IMR-90 (cell line): ENCODE data around the gene LBH. TPM values are rescaled to one million over a fixed set of nuclear protein-coding genes. Genes with fewer than 3 reads are reported as not detected.

Experiments
- ATAC-seq: fragments of 200-7000 bp; cut with Tn5 transposase; 2 replicates; pipeline ENCODE4 v1.9.1; 2020; ENCODE audit warnings: low read depth, mild to moderate bottlenecking, moderate library complexity
- BruUV-seq: library from RNA; stranded (reverse); fragments of 400-500 nt; replicated peaks from 2 replicates; lab custom pipeline; 2021; lab: Mats Ljungman, UMichigan
- CTCF ChIA-PET: fragments of 300-600 bp; formaldehyde crosslinking; extraction: SDS; loops from one replicate; lab custom pipeline; 2021; ENCODE audit warnings: antibody characterized with exemption; lab: Yijun Ruan, JAX
- POLR2A ChIA-PET: fragments of 300-600 bp; sonication (Branson Sonifier 250); formaldehyde crosslinking; loops from one replicate; lab custom pipeline; 2022; ENCODE audit warnings: antibody characterized with exemption; ENCODE audit not compliant: unreplicated experiment; lab: Charles Lee
- DNase-seq: peaks from one replicate; pipeline ENCODE4 v3.0.0; 2013
- H2AFZ ChIP-seq: replicated peaks from 2 replicates; pipeline ENCODE3; 2013; ENCODE audit warnings: low read length, mild to moderate bottlenecking; ENCODE audit not compliant: poor library complexity
- H2AK5ac ChIP-seq: 2 replicates; pipeline ENCODE4 v1.6.1; 2013; ENCODE audit warnings: low read depth, low read length, inconsistent platforms
- H2AK9ac ChIP-seq: replicated peaks from 2 replicates; pipeline ENCODE3; 2013; ENCODE audit warnings: mild to moderate bottlenecking, low read depth, low read length, moderate library complexity; ENCODE audit not compliant: poor library complexity
- H2BK120ac ChIP-seq: 2 replicates; pipeline ENCODE4 v1.6.1; 2013; ENCODE audit warnings: low read depth, low read length, inconsistent platforms
- H2BK15ac ChIP-seq: 3 replicates; pipeline ENCODE4 v1.6.1; 2013; ENCODE audit warnings: low read depth, low read length, inconsistent platforms
- H2BK20ac ChIP-seq: 2 replicates; pipeline ENCODE4 v1.6.1; 2013; ENCODE audit warnings: low read depth, mild to moderate bottlenecking, inconsistent platforms, low read length, moderate library complexity
- H2BK5ac ChIP-seq: 2 replicates; pipeline ENCODE4 v1.6.1; 2013; ENCODE audit warnings: mild to moderate bottlenecking, low read depth, low read length, inconsistent platforms; ENCODE audit not compliant: poor library complexity, severe bottlenecking
- H3K14ac ChIP-seq: replicated peaks from 2 replicates; pipeline ENCODE4 v1.6.1; 2013; ENCODE audit warnings: low read depth, low read length, inconsistent platforms
- H3K18ac ChIP-seq: 2 replicates; pipeline ENCODE4 v1.6.1; 2013; ENCODE audit warnings: low read depth, low read length, control low read depth
- H3K23ac ChIP-seq: 2 replicates; pipeline ENCODE4 v1.6.1; 2013; ENCODE audit warnings: low read depth, low read length, inconsistent platforms
- H3K27ac ChIP-seq: 2 replicates; pipeline ENCODE4 v1.5.1; 2013; ENCODE audit warnings: mild to moderate bottlenecking, control low read depth, low read length; ENCODE audit not compliant: insufficient read depth
- H3K27me3 ChIP-seq: 2 replicates; pipeline ENCODE4 v1.6.1; 2013; ENCODE audit warnings: low read length; ENCODE audit not compliant: control insufficient read depth, insufficient read depth
- H3K36me3 ChIP-seq: 2 replicates; pipeline ENCODE4 v1.6.1; 2013; ENCODE audit warnings: low read length, mixed read lengths; ENCODE audit not compliant: control insufficient read depth, insufficient read depth
- H3K4ac ChIP-seq: 2 replicates; pipeline ENCODE4 v1.6.1; 2013; ENCODE audit warnings: low read depth, low read length, inconsistent platforms
- H3K4me1 ChIP-seq: 2 replicates; pipeline ENCODE4 v1.6.1; 2013; ENCODE audit warnings: low read length, mixed read lengths; ENCODE audit not compliant: control insufficient read depth, insufficient read depth
- H3K4me2 ChIP-seq: 2 replicates; pipeline ENCODE4 v1.6.1; 2013; ENCODE audit warnings: low read depth, mild to moderate bottlenecking, control low read depth, low read length, moderate library complexity
- H3K4me3 ChIP-seq: 2 replicates; pipeline ENCODE4 v1.5.1; 2013; ENCODE audit warnings: low read depth, mild to moderate bottlenecking, control low read depth, low read length, moderate library complexity; ENCODE audit not compliant: insufficient read depth
- H3K56ac ChIP-seq: 2 replicates; pipeline ENCODE4 v1.6.1; 2013; ENCODE audit warnings: low read length, inconsistent platforms; ENCODE audit not compliant: insufficient read depth; ENCODE audit errors: extremely low read depth
- H3K79me1 ChIP-seq, 2 experiments: 2 replicates each; pipeline ENCODE4 v1.6.1; 2013; ENCODE audit warnings: low read length in 2 of 2, inconsistent platforms in 1 of 2, low read depth in 1 of 2
- H3K9ac ChIP-seq: 2 replicates; pipeline ENCODE4 v1.6.1; 2013; ENCODE audit warnings: low read depth, low read length, control low read depth
- H3K9me1 ChIP-seq: 2 replicates; pipeline ENCODE4 v1.6.1; 2013; ENCODE audit warnings: low read length, inconsistent platforms; ENCODE audit not compliant: insufficient read depth
- H3K9me3 ChIP-seq: 2 replicates; pipeline ENCODE4 v1.6.1; 2013; ENCODE audit warnings: low read length; ENCODE audit not compliant: control insufficient read depth, insufficient read depth
- H4K20me1 ChIP-seq: 2 replicates; pipeline ENCODE4 v1.6.1; 2013; ENCODE audit warnings: low read length, inconsistent platforms; ENCODE audit not compliant: insufficient read depth
- H4K5ac ChIP-seq: 2 replicates; pipeline ENCODE4 v1.6.1; 2013; ENCODE audit warnings: mild to moderate bottlenecking, low read depth, low read length, control low read depth
- H4K8ac ChIP-seq, 2 experiments: 2 replicates each; pipeline ENCODE4 v1.6.1; 2013; ENCODE audit warnings: low read depth in 2 of 2, low read length in 2 of 2, control low read depth in 1 of 2, inconsistent platforms in 1 of 2
- H4K91ac ChIP-seq: 2 replicates; pipeline ENCODE4 v1.6.1; 2013; ENCODE audit warnings: low read depth, low read length, inconsistent platforms; ENCODE audit not compliant: insufficient read depth
- BHLHE40 ChIP-seq: fragments of 150-350 bp; IDR thresholded peaks from 2 replicates; pipeline ENCODE4 v1.6.1; 2016; ENCODE audit warnings: mild to moderate bottlenecking, low read depth, low read length
- CHD1 ChIP-seq: IDR thresholded peaks from 2 replicates; pipeline ENCODE4 v1.6.1; 2012; ENCODE audit warnings: low read depth, low read length, improper control_type of control experiment
- CTCF ChIP-seq: conservative IDR thresholded peaks from 2 replicates; pipeline ENCODE4 v1.5.1; 2012; ENCODE audit warnings: mild to moderate bottlenecking, low read depth, low read length, improper control_type of control experiment
- ELK1 ChIP-seq: fragments of 150-350 bp; IDR thresholded peaks from 2 replicates; pipeline ENCODE4 v1.6.1; 2016; ENCODE audit warnings: low read depth, mild to moderate bottlenecking, low read length, moderate library complexity, borderline replicate concordance
- FOS ChIP-seq: fragments of 150-350 bp; IDR thresholded peaks from 2 replicates; pipeline ENCODE4 v1.6.1; 2016; ENCODE audit warnings: low read depth, low read length
- MAFK ChIP-seq: IDR thresholded peaks from 2 replicates; pipeline ENCODE4 v1.6.1; 2012; ENCODE audit warnings: low read depth, low read length, improper control_type of control experiment
- MAZ ChIP-seq: IDR thresholded peaks from 2 replicates; pipeline ENCODE4 v1.6.1; 2012; ENCODE audit warnings: low read depth, mild to moderate bottlenecking, low read length, improper control_type of control experiment, moderate library complexity, borderline replicate concordance
- MXI1 ChIP-seq: IDR thresholded peaks from 2 replicates; pipeline ENCODE4 v1.6.1; 2012; ENCODE audit warnings: low read depth, mild to moderate bottlenecking, low read length, moderate library complexity, borderline replicate concordance
- NFE2L2 ChIP-seq: fragments of 150-350 bp; IDR thresholded peaks from 2 replicates; pipeline ENCODE4 v1.6.1; 2016; ENCODE audit warnings: low read depth, mild to moderate bottlenecking, low read length
- POLR2A ChIP-seq: IDR thresholded peaks from 2 replicates; pipeline ENCODE4 v1.6.1; 2012; ENCODE audit warnings: mild to moderate bottlenecking, low read depth, low read length
- RAD21 ChIP-seq: IDR thresholded peaks from 2 replicates; pipeline ENCODE4 v1.6.1; 2012; ENCODE audit warnings: low read length, improper control_type of control experiment
- RFX5 ChIP-seq: IDR thresholded peaks from 2 replicates; pipeline ENCODE4 v1.8.0; 2012; ENCODE audit warnings: low read depth, mild to moderate bottlenecking, low read length, moderate library complexity
- SMC3 ChIP-seq: fragments of 150-350 bp; IDR thresholded peaks from 2 replicates; pipeline ENCODE4 v1.6.1; 2016; ENCODE audit warnings: low read depth, mild to moderate bottlenecking, antibody characterized with exemption, low read length, moderate library complexity
- USF2 ChIP-seq: fragments of 150-350 bp; IDR thresholded peaks from 2 replicates; pipeline ENCODE4 v1.6.1; 2017; ENCODE audit warnings: mild to moderate bottlenecking, antibody characterized with exemption, low read length, low read depth
- WGBS, 2 experiments: methylation state at CpG; one replicate each; pipeline versions ENCODE4 v1.1.5 to v1.1.7; 2013; ENCODE audit warnings: missing lambda C conversion rate in 2 of 2; ENCODE audit not compliant: insufficient read length in 1 of 2; ENCODE audit errors: extremely low coverage in 2 of 2; 5-methylcytosine and 5-hydroxymethylcytosine counted together
- dilution Hi-C: fragments of 300-500 bp; cut with HindIII; formaldehyde crosslinking; loops from one replicate; pipeline ENCODE4 v1.14.3; 2018; ENCODE audit warnings: low sequenced_read_pairs; ENCODE audit not compliant: unreplicated experiment
- in situ Hi-C: fragments of 300-500 bp; cut with MboI; formaldehyde crosslinking; loops from 3 replicates; pipeline ENCODE4 v1.14.3; 2019; ENCODE audit warnings: low sequenced_read_pairs, inconsistent platforms, mixed read lengths
- intact Hi-C: fragments of 100-400 bp; cut with micrococcal nuclease; formaldehyde crosslinking; loops from 2 replicates; pipeline ENCODE4 v1.10.0; 2022
- polyA plus RNA-seq, 3 experiments: library from polyadenylated mRNA; depleted of rRNA; stranded (reverse); fragments of >200 nt; gene quantifications; 2 replicates each; pipeline ENCODE4 v1.2.3, GENCODE V29; 2012; ENCODE audit warnings: low replicate concordance in 1 of 3
- total RNA-seq: library from RNA; depleted of rRNA; stranded (reverse); fragments of >200 nt; gene quantifications from 2 replicates; pipeline ENCODE4 v1.2.3, GENCODE V29; 2012

Gene LBH
- total and polyA plus RNA-seq, 2 of the 4 experiments (the other 2 are of a cell fraction) = 158 to 202 TPM

- Histone ChIP-seq H3K9me1 (peaks cover 43% of the 10 kb centered on the region), H2BK120ac (no peak overlapping the region), H2BK15ac (no peak overlapping the region), H3K9me3 (no peaks in the 10 kb centered on the region), H3K4me1 (peaks cover 40% of the 10 kb centered on the region), H2BK20ac (no peak overlapping the region), H2AFZ (no peak overlapping the region), H4K8ac (peak overlapping the region in 1 of 2 experiments; percentile 2; a peak in 2 of 4 replicates), H3K18ac (peak overlapping the region; percentile 6; the same call in 1 of the 2 replicates), H4K5ac (peak overlapping the region; percentile 52; the same call in 1 of the 2 replicates), H3K4me3 (no peak overlapping the region), H3K79me1 (peaks cover 44 to 86% of the 10 kb centered on the region in 2 experiments), H3K4me2 (no peak overlapping the region), H3K4ac (0 out of 2 replicates have a peak overlapping the region, but pooled peaks have one; percentile 23), H3K9ac (no peak overlapping the region), H3K27ac (peak overlapping the region; percentile 78), H3K27me3 (no peaks in the 10 kb centered on the region), H2AK5ac (peak overlapping the region; percentile 23; the same call in 1 of the 2 replicates), H3K23ac (no peak overlapping the region), H2BK5ac (peak overlapping the region; percentile 34), H4K20me1 (peaks cover 93% of the 10 kb centered on the region), H3K36me3 (peaks cover 79% of the 10 kb centered on the region), H2AK9ac (no peak overlapping the region), H3K14ac (no peak overlapping the region), H3K56ac (no peak overlapping the region), H4K91ac (no peak overlapping the region)
- POLR2A ChIA-PET = no interaction called here
- ATAC-seq = no peak
- CTCF ChIA-PET = interaction anchor here (1.4 kb wide), 1 partner anchor 15 kb away, joined by 4 read pairs; no protein-coding TSS in a partner anchor
- in situ Hi-C loops (no loop called here), dilution Hi-C loops (no loop called here), intact Hi-C loops (no loop called here)
- WGBS, 2 experiments = 100% methylated on average over 3 of the region's 8 CpGs; no CpG with 5 or more reads in 1 of the 2 experiments
- no TSS peak for BruUV-seq
- DNase-seq = no peak
- TF ChIP-seq CHD1 (no peak), MAZ (no peak), FOS (no peak), NFE2L2 (no peak), RAD21 (no peak), CTCF (no peak), POLR2A (no peak), BHLHE40 (no peak), USF2 (no peak), SMC3 (no peak), ELK1 (no peak), MAFK (no peak), RFX5 (no peak), MXI1 (no peak)
Measured at GRCh38 chr2:30255466-30256408, 24.4 kb downstream of the LBH start.
